C4-2B (cell line): Measurements from ENCODE around the gene PSRC1.

Source experiments
- ZFX ChIP-seq: fragments of 450-650 bp; IDR thresholded peaks from 2 replicates; pipeline ENCODE4 v1.6.1; 2017
- TF ChIP-seq, protein P1 (sequence below): fragments of 450-650 bp; conservative IDR thresholded peaks from 2 replicates; pipeline ENCODE4 v1.5.1; 2017; ENCODE audit warnings: mild to moderate bottlenecking

DNA sequence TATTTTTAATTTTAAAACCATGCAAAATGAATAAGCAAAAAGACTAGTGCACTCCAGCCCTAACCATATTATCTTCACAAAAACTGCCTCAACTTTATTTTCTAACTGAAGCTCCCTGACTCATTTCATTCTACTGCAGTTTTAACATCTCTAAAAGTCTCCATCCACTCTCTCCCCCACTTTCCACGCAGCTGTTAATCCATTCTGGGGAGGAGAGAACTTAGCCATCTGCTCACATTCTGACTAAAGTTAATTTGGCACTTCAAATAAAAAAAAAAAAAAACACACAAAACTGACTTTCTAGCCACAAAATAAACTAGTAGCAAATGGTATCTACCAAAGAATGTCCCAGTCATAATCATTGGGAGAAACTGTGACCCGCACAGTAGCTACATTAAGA lies 29.3 kb upstream of the PSRC1 start:
- TF ChIP-seq, protein P1, sequence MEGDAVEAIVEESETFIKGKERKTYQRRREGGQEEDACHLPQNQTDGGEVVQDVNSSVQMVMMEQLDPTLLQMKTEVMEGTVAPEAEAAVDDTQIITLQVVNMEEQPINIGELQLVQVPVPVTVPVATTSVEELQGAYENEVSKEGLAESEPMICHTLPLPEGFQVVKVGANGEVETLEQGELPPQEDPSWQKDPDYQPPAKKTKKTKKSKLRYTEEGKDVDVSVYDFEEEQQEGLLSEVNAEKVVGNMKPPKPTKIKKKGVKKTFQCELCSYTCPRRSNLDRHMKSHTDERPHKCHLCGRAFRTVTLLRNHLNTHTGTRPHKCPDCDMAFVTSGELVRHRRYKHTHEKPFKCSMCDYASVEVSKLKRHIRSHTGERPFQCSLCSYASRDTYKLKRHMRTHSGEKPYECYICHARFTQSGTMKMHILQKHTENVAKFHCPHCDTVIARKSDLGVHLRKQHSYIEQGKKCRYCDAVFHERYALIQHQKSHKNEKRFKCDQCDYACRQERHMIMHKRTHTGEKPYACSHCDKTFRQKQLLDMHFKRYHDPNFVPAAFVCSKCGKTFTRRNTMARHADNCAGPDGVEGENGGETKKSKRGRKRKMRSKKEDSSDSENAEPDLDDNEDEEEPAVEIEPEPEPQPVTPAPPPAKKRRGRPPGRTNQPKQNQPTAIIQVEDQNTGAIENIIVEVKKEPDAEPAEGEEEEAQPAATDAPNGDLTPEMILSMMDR: no peak
- no peak for TF ChIP-seq ZFX
